IMR-90 (cell line): Measurements from ENCODE around the gene ITPRIP. TPM values are rescaled to one million over a fixed set of nuclear protein-coding genes. Genes with fewer than 3 reads are reported as not detected.

ENCODE experiments used
- ATAC-seq: fragments of 200-7000 bp; cut with Tn5 transposase; 2 replicates; pipeline ENCODE4 v1.9.1; 2020; ENCODE audit warnings: low read depth, mild to moderate bottlenecking, moderate library complexity
- BruUV-seq: library from RNA; stranded (reverse); fragments of 400-500 nt; replicated peaks from 2 replicates; lab custom pipeline; 2021; lab: Mats Ljungman, UMichigan
- CTCF ChIA-PET: fragments of 300-600 bp; formaldehyde crosslinking; extraction: SDS; loops from one replicate; lab custom pipeline; 2021; ENCODE audit warnings: antibody characterized with exemption; lab: Yijun Ruan, JAX
- POLR2A ChIA-PET: fragments of 300-600 bp; sonication (Branson Sonifier 250); formaldehyde crosslinking; loops from one replicate; lab custom pipeline; 2022; ENCODE audit warnings: antibody characterized with exemption; ENCODE audit not compliant: unreplicated experiment; lab: Charles Lee
- DNase-seq: peaks from one replicate; pipeline ENCODE4 v3.0.0; 2013
- H2AFZ ChIP-seq: replicated peaks from 2 replicates; pipeline ENCODE3; 2013; ENCODE audit warnings: low read length, mild to moderate bottlenecking; ENCODE audit not compliant: poor library complexity
- H2AK5ac ChIP-seq: 2 replicates; pipeline ENCODE4 v1.6.1; 2013; ENCODE audit warnings: low read depth, low read length, inconsistent platforms
- H2AK9ac ChIP-seq: replicated peaks from 2 replicates; pipeline ENCODE3; 2013; ENCODE audit warnings: mild to moderate bottlenecking, low read depth, low read length, moderate library complexity; ENCODE audit not compliant: poor library complexity
- H2BK120ac ChIP-seq: 2 replicates; pipeline ENCODE4 v1.6.1; 2013; ENCODE audit warnings: low read depth, low read length, inconsistent platforms
- H2BK15ac ChIP-seq: 3 replicates; pipeline ENCODE4 v1.6.1; 2013; ENCODE audit warnings: low read depth, low read length, inconsistent platforms
- H2BK20ac ChIP-seq: 2 replicates; pipeline ENCODE4 v1.6.1; 2013; ENCODE audit warnings: low read depth, mild to moderate bottlenecking, inconsistent platforms, low read length, moderate library complexity
- H2BK5ac ChIP-seq: 2 replicates; pipeline ENCODE4 v1.6.1; 2013; ENCODE audit warnings: mild to moderate bottlenecking, low read depth, low read length, inconsistent platforms; ENCODE audit not compliant: poor library complexity, severe bottlenecking
- H3K14ac ChIP-seq: replicated peaks from 2 replicates; pipeline ENCODE4 v1.6.1; 2013; ENCODE audit warnings: low read depth, low read length, inconsistent platforms
- H3K18ac ChIP-seq: 2 replicates; pipeline ENCODE4 v1.6.1; 2013; ENCODE audit warnings: low read depth, low read length, control low read depth
- H3K23ac ChIP-seq: 2 replicates; pipeline ENCODE4 v1.6.1; 2013; ENCODE audit warnings: low read depth, low read length, inconsistent platforms
- H3K27ac ChIP-seq: 2 replicates; pipeline ENCODE4 v1.5.1; 2013; ENCODE audit warnings: mild to moderate bottlenecking, control low read depth, low read length; ENCODE audit not compliant: insufficient read depth
- H3K27me3 ChIP-seq: 2 replicates; pipeline ENCODE4 v1.6.1; 2013; ENCODE audit warnings: low read length; ENCODE audit not compliant: control insufficient read depth, insufficient read depth
- H3K36me3 ChIP-seq: 2 replicates; pipeline ENCODE4 v1.6.1; 2013; ENCODE audit warnings: low read length, mixed read lengths; ENCODE audit not compliant: control insufficient read depth, insufficient read depth
- H3K4ac ChIP-seq: 2 replicates; pipeline ENCODE4 v1.6.1; 2013; ENCODE audit warnings: low read depth, low read length, inconsistent platforms
- H3K4me1 ChIP-seq: 2 replicates; pipeline ENCODE4 v1.6.1; 2013; ENCODE audit warnings: low read length, mixed read lengths; ENCODE audit not compliant: control insufficient read depth, insufficient read depth
- H3K4me2 ChIP-seq: 2 replicates; pipeline ENCODE4 v1.6.1; 2013; ENCODE audit warnings: low read depth, mild to moderate bottlenecking, control low read depth, low read length, moderate library complexity
- H3K4me3 ChIP-seq: 2 replicates; pipeline ENCODE4 v1.5.1; 2013; ENCODE audit warnings: low read depth, mild to moderate bottlenecking, control low read depth, low read length, moderate library complexity; ENCODE audit not compliant: insufficient read depth
- H3K56ac ChIP-seq: 2 replicates; pipeline ENCODE4 v1.6.1; 2013; ENCODE audit warnings: low read length, inconsistent platforms; ENCODE audit not compliant: insufficient read depth; ENCODE audit errors: extremely low read depth
- H3K79me1 ChIP-seq, 2 experiments: 2 replicates each; pipeline ENCODE4 v1.6.1; 2013; ENCODE audit warnings: low read length in 2 of 2, inconsistent platforms in 1 of 2, low read depth in 1 of 2
- H3K9ac ChIP-seq: 2 replicates; pipeline ENCODE4 v1.6.1; 2013; ENCODE audit warnings: low read depth, low read length, control low read depth
- H3K9me1 ChIP-seq: 2 replicates; pipeline ENCODE4 v1.6.1; 2013; ENCODE audit warnings: low read length, inconsistent platforms; ENCODE audit not compliant: insufficient read depth
- H3K9me3 ChIP-seq: 2 replicates; pipeline ENCODE4 v1.6.1; 2013; ENCODE audit warnings: low read length; ENCODE audit not compliant: control insufficient read depth, insufficient read depth
- H4K20me1 ChIP-seq: 2 replicates; pipeline ENCODE4 v1.6.1; 2013; ENCODE audit warnings: low read length, inconsistent platforms; ENCODE audit not compliant: insufficient read depth
- H4K5ac ChIP-seq: 2 replicates; pipeline ENCODE4 v1.6.1; 2013; ENCODE audit warnings: mild to moderate bottlenecking, low read depth, low read length, control low read depth
- H4K8ac ChIP-seq, 2 experiments: 2 replicates each; pipeline ENCODE4 v1.6.1; 2013; ENCODE audit warnings: low read depth in 2 of 2, low read length in 2 of 2, control low read depth in 1 of 2, inconsistent platforms in 1 of 2
- H4K91ac ChIP-seq: 2 replicates; pipeline ENCODE4 v1.6.1; 2013; ENCODE audit warnings: low read depth, low read length, inconsistent platforms; ENCODE audit not compliant: insufficient read depth
- POLR2A ChIP-seq: IDR thresholded peaks from 2 replicates; pipeline ENCODE4 v1.6.1; 2012; ENCODE audit warnings: mild to moderate bottlenecking, low read depth, low read length
- WGBS, 2 experiments: methylation state at CpG; one replicate each; pipeline versions ENCODE4 v1.1.5 to v1.1.7; 2013; ENCODE audit warnings: missing lambda C conversion rate in 2 of 2; ENCODE audit not compliant: insufficient read length in 1 of 2; ENCODE audit errors: extremely low coverage in 2 of 2; 5-methylcytosine and 5-hydroxymethylcytosine counted together
- dilution Hi-C: fragments of 300-500 bp; cut with HindIII; formaldehyde crosslinking; loops from one replicate; pipeline ENCODE4 v1.14.3; 2018; ENCODE audit warnings: low sequenced_read_pairs; ENCODE audit not compliant: unreplicated experiment
- in situ Hi-C: fragments of 300-500 bp; cut with MboI; formaldehyde crosslinking; loops from 3 replicates; pipeline ENCODE4 v1.14.3; 2019; ENCODE audit warnings: low sequenced_read_pairs, inconsistent platforms, mixed read lengths
- intact Hi-C: fragments of 100-400 bp; cut with micrococcal nuclease; formaldehyde crosslinking; loops from 2 replicates; pipeline ENCODE4 v1.10.0; 2022
- polyA plus RNA-seq, 3 experiments: library from polyadenylated mRNA; depleted of rRNA; stranded (reverse); fragments of >200 nt; gene quantifications; 2 replicates each; pipeline ENCODE4 v1.2.3, GENCODE V29; 2012; ENCODE audit warnings: low replicate concordance in 1 of 3
- total RNA-seq: library from RNA; depleted of rRNA; stranded (reverse); fragments of >200 nt; gene quantifications from 2 replicates; pipeline ENCODE4 v1.2.3, GENCODE V29; 2012
- TF ChIP-seq, protein P1 (sequence below): fragments of 150-350 bp; IDR thresholded peaks from 2 replicates; pipeline ENCODE4 v1.6.1; 2017; ENCODE audit warnings: mild to moderate bottlenecking, antibody characterized with exemption, low read length, low read depth

The ITPRIP gene
- total and polyA plus RNA-seq, 2 of the 4 experiments (the other 2 are of a cell fraction) = 7.5 to 31.9 TPM

DNA sequence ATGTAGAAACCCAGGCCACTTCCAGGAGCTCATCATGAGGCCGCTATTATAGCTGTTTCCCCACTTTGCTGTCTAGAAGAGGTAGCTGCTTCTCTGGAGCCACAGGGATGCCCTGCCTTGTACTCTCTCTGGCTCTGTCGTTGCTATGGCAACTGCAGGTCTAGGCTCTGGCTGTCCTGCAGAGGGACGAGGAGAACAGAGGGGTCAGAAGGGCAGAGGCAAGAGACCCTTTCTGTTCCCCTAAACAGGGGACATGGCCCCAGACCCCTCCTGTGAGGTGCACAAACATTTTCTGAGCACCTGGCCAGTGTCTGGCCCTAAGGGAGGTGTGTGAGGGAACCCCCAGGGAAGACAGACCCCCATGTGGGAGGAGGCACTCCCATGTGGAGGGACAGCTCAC lies 31.4 kb downstream of the ITPRIP start:
- DNase-seq (no peak), ATAC-seq (no peak)
- ChIA-PET CTCF (interaction anchor here (0.8 to 2.0 kb wide), 5 partner anchors 12 to 32 kb away, joined by 3 to 5 read pairs (median 3); partner anchors contain the start of gene ITPRIP), POLR2A (no interaction called here)
- Histone ChIP-seq H2AK9ac (no peak overlapping the region), H3K4me1 (peaks cover 18% of the 10 kb centered on the region), H2BK5ac (no peak overlapping the region), H3K9me3 (no peaks in the 10 kb centered on the region), H2BK120ac (no peak overlapping the region), H3K4me3 (no peak overlapping the region), H4K5ac (no peak overlapping the region), H3K36me3 (peaks cover 13% of the 10 kb centered on the region), H3K27me3 (no peaks in the 10 kb centered on the region), H3K4ac (0 out of 2 replicates have a peak overlapping the region, but pooled peaks have one; percentile 11), H2AK5ac (no peak overlapping the region), H3K9ac (no peak overlapping the region), H3K56ac (no peak overlapping the region), H3K23ac (no peak overlapping the region), H3K14ac (no peak overlapping the region), H2AFZ (no peak overlapping the region), H3K79me1 (peaks cover 17 to 62% of the 10 kb centered on the region in 2 experiments), H4K8ac (no peak overlapping the region), H3K18ac (no peak overlapping the region), H3K4me2 (no peak overlapping the region), H2BK15ac (no peak overlapping the region; the same call in 2 of the 3 replicates), H2BK20ac (no peak overlapping the region), H3K27ac (no peak overlapping the region), H4K91ac (no peak overlapping the region), H3K9me1 (peaks cover 30% of the 10 kb centered on the region), H4K20me1 (peaks cover 13% of the 10 kb centered on the region)
- in situ Hi-C loops = no loop called here
- dilution Hi-C loops = no loop called here
- intact Hi-C loops = no loop called here
- BruUV-seq = no TSS peak
- 0 out of 2 replicates have a peak, but pooled peaks have one; percentile 12 for TF ChIP-seq POLR2A
- TF ChIP-seq, protein P1, sequence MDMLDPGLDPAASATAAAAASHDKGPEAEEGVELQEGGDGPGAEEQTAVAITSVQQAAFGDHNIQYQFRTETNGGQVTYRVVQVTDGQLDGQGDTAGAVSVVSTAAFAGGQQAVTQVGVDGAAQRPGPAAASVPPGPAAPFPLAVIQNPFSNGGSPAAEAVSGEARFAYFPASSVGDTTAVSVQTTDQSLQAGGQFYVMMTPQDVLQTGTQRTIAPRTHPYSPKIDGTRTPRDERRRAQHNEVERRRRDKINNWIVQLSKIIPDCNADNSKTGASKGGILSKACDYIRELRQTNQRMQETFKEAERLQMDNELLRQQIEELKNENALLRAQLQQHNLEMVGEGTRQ = no peak
- WGBS, 2 experiments = no CpG with 5 or more reads among the region's 3 CpGs
